ENCODE measurements around the gene LEKR1. TPM values are rescaled to one million over a fixed set of nuclear protein-coding genes. Genes with fewer than 3 reads are reported as not detected.

LEKR1 gene
- total RNA-seq, 1 experiment from 2014 or later, result 0.16 TPM

DNA sequence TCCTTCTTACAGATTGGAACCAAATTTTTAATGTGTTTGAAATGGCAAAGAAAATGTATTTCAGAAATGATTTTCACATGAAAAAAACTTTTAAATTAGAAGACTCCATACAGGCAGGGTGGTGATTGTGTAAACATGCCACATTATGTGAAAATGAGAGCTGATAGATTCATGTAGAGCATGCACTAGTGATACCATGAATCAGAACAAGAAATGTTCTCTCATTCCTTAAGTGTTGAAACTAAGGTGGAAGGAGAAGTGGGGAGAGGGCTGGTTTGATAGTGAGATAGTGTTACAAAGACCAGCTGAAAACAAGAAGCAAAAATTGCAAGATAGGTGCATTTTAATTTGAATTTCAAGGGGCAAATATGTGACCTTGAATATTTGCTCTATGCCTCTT, 233.5 kb downstream of the LEKR1 start:
- no peaks in the 10 kb centered on the region for H3K36me3 ChIP-seq
- no peak overlapping the region for H3K4me3 ChIP-seq
- no peaks in the 10 kb centered on the region for H3K27me3 ChIP-seq (replicated peaks)
- DNase-seq (ENCODE audit: low read depth in 1 of 2, low spot score in 2 of 2), result no peak
- no peak overlapping the region for H3K27ac ChIP-seq
- H3K4me1 ChIP-seq (replicated peaks), result no peaks in the 10 kb centered on the region
- no peaks in the 10 kb centered on the region for H3K9me3 ChIP-seq (replicated peaks)

- Histone ChIP-seq H3K4me1 (replicated peaks) (no peaks in the 10 kb centered on the region), H3K27ac (no peak overlapping the region), H3K27me3 (replicated peaks) (no peaks in the 10 kb centered on the region), H3K36me3 (no peaks in the 10 kb centered on the region), H3K4me3 (no peak overlapping the region), H3K9me3 (replicated peaks) (no peaks in the 10 kb centered on the region)
- no peak for DNase-seq (ENCODE audit: low read depth in 1 of 2, low spot score in 2 of 2)
Measured at GRCh38 chr3:157061265-157061664, 235.1 kb downstream of the LEKR1 start.

GRCh38 chr3:157063469-157063868, 237.3 kb downstream of the LEKR1 start:
- Histone ChIP-seq H3K27me3 (replicated peaks) (no peaks in the 10 kb centered on the region), H3K4me1 (replicated peaks) (no peaks in the 10 kb centered on the region), H3K36me3 (no peaks in the 10 kb centered on the region), H3K27ac (no peak overlapping the region), H3K4me3 (no peak overlapping the region), H3K9me3 (replicated peaks) (no peaks in the 10 kb centered on the region)
- DNase-seq (ENCODE audit: low read depth in 1 of 2, low spot score in 2 of 2), result no peak

DNA sequence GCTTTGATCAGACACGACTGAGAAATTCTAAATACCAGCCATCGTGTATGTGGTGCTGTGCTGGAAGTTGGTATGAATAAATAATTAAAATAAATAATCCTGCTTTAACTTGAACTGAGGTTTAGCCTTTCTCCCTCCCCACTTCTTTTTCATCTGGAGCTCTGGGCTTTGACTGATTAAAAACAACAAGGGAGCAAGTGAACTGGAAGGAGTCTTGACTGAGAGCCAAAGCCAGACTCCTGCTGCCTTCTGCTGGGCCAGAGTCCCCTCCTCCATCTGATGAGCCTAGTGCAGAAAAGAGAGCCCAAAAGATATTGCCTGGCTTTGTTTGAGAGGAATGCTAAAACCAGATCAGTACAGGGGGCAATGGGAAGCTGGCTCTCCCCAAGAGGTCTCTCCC, 237.8 kb downstream of the LEKR1 start:
- Histone ChIP-seq H3K4me1 (replicated peaks) (no peaks in the 10 kb centered on the region), H3K9me3 (replicated peaks) (no peaks in the 10 kb centered on the region), H3K36me3 (no peaks in the 10 kb centered on the region), H3K4me3 (no peak overlapping the region), H3K27ac (no peak overlapping the region), H3K27me3 (replicated peaks) (no peaks in the 10 kb centered on the region)
- no peak for DNase-seq (ENCODE audit: low read depth in 1 of 2, low spot score in 2 of 2)

GRCh38 chr3:157064402-157064801, 238.2 kb downstream of the LEKR1 start:
- H3K4me3 ChIP-seq, result no peak overlapping the region
- no peaks in the 10 kb centered on the region for H3K27me3 ChIP-seq (replicated peaks)
- no peaks in the 10 kb centered on the region for H3K9me3 ChIP-seq (replicated peaks)
- no peaks in the 10 kb centered on the region for H3K4me1 ChIP-seq (replicated peaks)
- DNase-seq (ENCODE audit: low read depth in 1 of 2, low spot score in 2 of 2), result no peak
- no peak overlapping the region for H3K27ac ChIP-seq
- no peaks in the 10 kb centered on the region for H3K36me3 ChIP-seq

GRCh38 chr3:157065201-157065600, 239.0 kb downstream of the LEKR1 start:
- Histone ChIP-seq H3K9me3 (replicated peaks) (no peaks in the 10 kb centered on the region), H3K27ac (no peak overlapping the region), H3K27me3 (replicated peaks) (no peaks in the 10 kb centered on the region), H3K4me3 (no peak overlapping the region), H3K36me3 (no peaks in the 10 kb centered on the region), H3K4me1 (replicated peaks) (no peaks in the 10 kb centered on the region)
- DNase-seq (ENCODE audit: low read depth in 1 of 2, low spot score in 2 of 2), result no peak

- Histone ChIP-seq H3K27ac (no peak overlapping the region), H3K4me1 (replicated peaks) (no peaks in the 10 kb centered on the region), H3K36me3 (no peaks in the 10 kb centered on the region), H3K9me3 (replicated peaks) (no peaks in the 10 kb centered on the region), H3K27me3 (replicated peaks) (no peaks in the 10 kb centered on the region), H3K4me3 (no peak overlapping the region)
- no peak for DNase-seq (ENCODE audit: low read depth in 1 of 2, low spot score in 2 of 2)
Measured at GRCh38 chr3:157066335-157067098, 240.4 kb downstream of the LEKR1 start.

DNA sequence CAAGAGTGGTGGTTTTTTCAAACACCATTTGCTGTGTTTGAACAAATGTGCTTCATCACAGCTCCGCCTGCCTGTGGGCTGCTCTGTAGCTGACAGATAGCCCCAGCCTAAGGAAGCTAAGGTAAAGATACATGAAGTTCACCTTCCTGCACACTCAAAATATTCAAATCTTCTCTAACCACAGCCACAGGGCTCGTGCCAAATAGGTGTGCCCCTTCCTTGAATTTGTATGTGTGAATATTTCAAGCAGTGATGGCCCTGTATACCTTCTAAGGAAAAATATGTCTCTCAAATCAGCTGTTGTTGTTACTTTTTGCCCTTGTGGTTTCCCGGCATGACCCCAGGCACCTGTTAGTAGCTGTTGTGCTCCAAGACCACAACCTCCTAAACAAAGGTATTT, 241.0 kb downstream of the LEKR1 start:
- no peak for DNase-seq (ENCODE audit: low read depth in 1 of 2, low spot score in 2 of 2)
- H3K4me1 ChIP-seq (replicated peaks), result no peaks in the 10 kb centered on the region
- H3K27ac ChIP-seq, result no peak overlapping the region
- no peaks in the 10 kb centered on the region for H3K9me3 ChIP-seq (replicated peaks)
- no peak overlapping the region for H3K4me3 ChIP-seq
- no peaks in the 10 kb centered on the region for H3K36me3 ChIP-seq
- no peaks in the 10 kb centered on the region for H3K27me3 ChIP-seq (replicated peaks)

DNA sequence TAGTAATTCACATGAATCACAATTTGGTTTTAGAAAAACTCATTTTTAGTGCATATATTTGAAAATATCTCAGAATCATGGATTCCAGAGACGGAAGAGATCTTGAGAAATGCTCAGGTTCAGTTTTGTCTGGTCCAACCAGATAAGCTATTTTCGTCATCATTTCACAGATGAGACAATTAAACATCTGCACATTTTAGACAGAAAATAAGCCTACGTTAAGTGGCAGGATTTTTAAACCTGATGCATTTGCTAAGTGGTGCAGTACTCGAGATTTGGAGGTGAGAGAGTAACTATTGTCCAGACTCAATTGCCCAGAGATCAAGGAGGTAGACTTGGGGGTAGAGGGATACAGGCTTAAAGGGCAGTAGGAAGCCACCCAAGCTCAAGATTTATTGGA, 243.3 kb downstream of the LEKR1 start:
- Histone ChIP-seq H3K27ac (no peak overlapping the region), H3K4me1 (replicated peaks) (peaks cover 5% of the 10 kb centered on the region; the same call in 1 of the 2 replicates), H3K9me3 (replicated peaks) (no peaks in the 10 kb centered on the region), H3K4me3 (no peak overlapping the region), H3K27me3 (replicated peaks) (no peaks in the 10 kb centered on the region), H3K36me3 (no peaks in the 10 kb centered on the region)
- DNase-seq (ENCODE audit: low read depth in 1 of 2, low spot score in 2 of 2), result no peak

DNA sequence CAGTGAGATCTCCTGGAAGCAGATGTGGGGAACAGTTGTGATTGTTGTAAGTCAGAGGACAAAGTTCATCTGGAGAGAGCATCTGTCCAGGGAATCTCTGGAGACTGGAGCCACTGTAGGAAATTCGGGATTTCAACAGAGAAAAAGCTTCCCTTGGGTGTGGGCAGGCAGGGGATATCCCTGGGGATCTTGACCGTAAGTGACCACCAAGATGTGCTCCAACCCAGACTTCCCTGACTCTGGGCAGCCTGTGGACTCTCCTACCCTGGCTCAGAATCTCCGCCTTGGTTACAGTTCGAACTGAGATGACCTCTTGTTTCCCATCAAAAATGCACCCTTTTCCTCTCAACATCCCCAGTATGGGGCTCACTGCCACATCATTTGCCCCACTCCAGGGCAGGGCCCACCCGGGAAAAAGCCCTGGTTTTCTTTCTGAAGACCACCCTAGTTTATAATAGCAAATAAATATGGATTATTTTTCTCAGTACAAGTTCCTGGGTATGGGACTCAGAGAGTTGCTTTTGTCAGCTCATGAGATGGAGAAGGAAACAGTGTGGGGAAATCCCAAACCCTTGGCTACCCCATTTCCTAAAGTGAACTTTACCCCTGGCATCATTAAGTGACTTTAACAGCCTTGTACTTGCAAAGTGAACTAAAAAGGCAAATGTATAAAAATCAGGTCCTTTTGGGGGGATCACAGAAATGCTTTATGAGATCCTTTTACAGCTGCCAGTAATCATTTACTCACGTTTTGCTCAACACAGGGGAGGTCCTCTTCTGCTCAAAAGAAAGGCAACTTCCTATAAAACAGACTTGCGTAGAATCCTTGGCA, 243.9 kb downstream of the LEKR1 start:
- H3K27me3 ChIP-seq (replicated peaks), result no peaks in the 10 kb centered on the region
- DNase-seq (ENCODE audit: low read depth in 1 of 2, low spot score in 2 of 2), result no peak
- peaks cover 5% of the 10 kb centered on the region; the same call in 1 of the 2 replicates for H3K4me1 ChIP-seq (replicated peaks)
- no peaks in the 10 kb centered on the region for H3K9me3 ChIP-seq (replicated peaks)
- no peak overlapping the region for H3K27ac ChIP-seq
- H3K4me3 ChIP-seq, result no peak overlapping the region
- H3K36me3 ChIP-seq, result no peaks in the 10 kb centered on the region

DNA sequence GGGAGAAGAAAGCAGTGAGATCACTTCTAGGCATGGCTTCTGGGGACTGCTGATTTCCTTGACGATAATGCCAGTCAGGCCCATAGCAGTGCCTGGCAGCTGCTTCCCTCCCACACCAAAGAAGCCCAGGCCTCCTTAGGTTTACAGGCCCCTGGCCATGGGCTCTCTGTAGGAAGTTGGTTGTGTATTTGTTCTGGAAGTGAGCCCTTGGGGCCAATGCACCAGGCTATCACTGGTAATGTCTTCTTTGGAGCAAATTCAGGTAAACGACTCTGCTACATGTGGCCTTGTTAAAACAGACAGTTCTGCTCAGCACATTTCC, 244.5 kb downstream of the LEKR1 start:
- no peak overlapping the region for H3K4me3 ChIP-seq
- no peaks in the 10 kb centered on the region for H3K9me3 ChIP-seq (replicated peaks)
- no peaks in the 10 kb centered on the region for H3K36me3 ChIP-seq
- no peak overlapping the region for H3K27ac ChIP-seq
- H3K27me3 ChIP-seq (replicated peaks), result no peaks in the 10 kb centered on the region
- H3K4me1 ChIP-seq (replicated peaks), result peaks cover 5% of the 10 kb centered on the region; the same call in 1 of the 2 replicates
- DNase-seq (ENCODE audit: low read depth in 1 of 2, low spot score in 2 of 2), result no peak

GRCh38 chr3:157071744-157072525, 245.8 kb downstream of the LEKR1 start:
- Histone ChIP-seq H3K36me3 (no peaks in the 10 kb centered on the region), H3K27ac (no peak overlapping the region), H3K9me3 (replicated peaks) (no peaks in the 10 kb centered on the region), H3K4me3 (no peak overlapping the region), H3K27me3 (replicated peaks) (no peaks in the 10 kb centered on the region), H3K4me1 (replicated peaks) (peaks cover 5% of the 10 kb centered on the region; the same call in 1 of the 2 replicates)
- DNase-seq (ENCODE audit: low read depth in 1 of 2, low spot score in 2 of 2), result no peak

DNA sequence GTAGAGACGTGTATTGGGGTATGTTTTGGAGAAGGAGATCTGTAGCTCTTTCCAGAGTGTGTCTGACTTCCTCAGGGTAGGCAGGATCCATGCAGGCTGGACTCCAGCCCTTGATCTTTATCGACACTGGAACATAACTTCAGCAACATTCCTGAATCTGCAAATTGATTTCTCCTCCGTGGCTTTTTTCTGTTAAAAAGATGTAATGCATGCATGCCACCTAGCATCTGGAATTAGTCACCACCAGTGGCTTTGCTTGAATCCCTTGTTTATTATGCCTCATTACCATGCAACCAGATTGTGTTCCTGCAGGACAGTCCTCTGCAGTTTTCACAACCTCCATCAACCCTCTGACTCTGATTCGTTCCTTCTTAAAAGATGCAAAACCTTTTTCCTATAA, 247.7 kb downstream of the LEKR1 start:
- no peak overlapping the region for H3K4me3 ChIP-seq
- H3K27me3 ChIP-seq (replicated peaks), result no peaks in the 10 kb centered on the region
- H3K4me1 ChIP-seq (replicated peaks), result peaks cover 5% of the 10 kb centered on the region; the same call in 1 of the 2 replicates
- no peak for DNase-seq (ENCODE audit: low read depth in 1 of 2, low spot score in 2 of 2)
- H3K9me3 ChIP-seq (replicated peaks), result no peaks in the 10 kb centered on the region
- no peaks in the 10 kb centered on the region for H3K36me3 ChIP-seq
- no peak overlapping the region for H3K27ac ChIP-seq

- Histone ChIP-seq H3K9me3 (replicated peaks) (no peaks in the 10 kb centered on the region), H3K36me3 (no peaks in the 10 kb centered on the region), H3K27ac (no peak overlapping the region), H3K27me3 (replicated peaks) (no peaks in the 10 kb centered on the region), H3K4me3 (no peak overlapping the region), H3K4me1 (replicated peaks) (peaks cover 5% of the 10 kb centered on the region; the same call in 1 of the 2 replicates)
- no peak for DNase-seq (ENCODE audit: low read depth in 1 of 2, low spot score in 2 of 2)
Measured at GRCh38 chr3:157074490-157074889, 248.3 kb downstream of the LEKR1 start.

All from SJSA1 (cell line).